Fibroblast of peridontal ligament (primary cell): ENCODE data around the gene CHCHD5.

Experiments used
- DNase-seq: peaks from one replicate; pipeline ENCODE4 v3.0.0-alpha.2; 2010; ENCODE audit errors: extremely low read depth

Gene CHCHD5

GRCh38 chr2:112623913-112624777 lies 39.7 kb downstream of the CHCHD5 start:
- peak; percentile 67 for DNase-seq

GRCh38 chr2:112625474-112626114 lies 41.2 kb downstream of the CHCHD5 start:
- no peak for DNase-seq

- DNase-seq: peak; percentile 64
These were observed 42.2 kb downstream of the CHCHD5 start for GRCh38 chr2:112626604-112627059.

DNA sequence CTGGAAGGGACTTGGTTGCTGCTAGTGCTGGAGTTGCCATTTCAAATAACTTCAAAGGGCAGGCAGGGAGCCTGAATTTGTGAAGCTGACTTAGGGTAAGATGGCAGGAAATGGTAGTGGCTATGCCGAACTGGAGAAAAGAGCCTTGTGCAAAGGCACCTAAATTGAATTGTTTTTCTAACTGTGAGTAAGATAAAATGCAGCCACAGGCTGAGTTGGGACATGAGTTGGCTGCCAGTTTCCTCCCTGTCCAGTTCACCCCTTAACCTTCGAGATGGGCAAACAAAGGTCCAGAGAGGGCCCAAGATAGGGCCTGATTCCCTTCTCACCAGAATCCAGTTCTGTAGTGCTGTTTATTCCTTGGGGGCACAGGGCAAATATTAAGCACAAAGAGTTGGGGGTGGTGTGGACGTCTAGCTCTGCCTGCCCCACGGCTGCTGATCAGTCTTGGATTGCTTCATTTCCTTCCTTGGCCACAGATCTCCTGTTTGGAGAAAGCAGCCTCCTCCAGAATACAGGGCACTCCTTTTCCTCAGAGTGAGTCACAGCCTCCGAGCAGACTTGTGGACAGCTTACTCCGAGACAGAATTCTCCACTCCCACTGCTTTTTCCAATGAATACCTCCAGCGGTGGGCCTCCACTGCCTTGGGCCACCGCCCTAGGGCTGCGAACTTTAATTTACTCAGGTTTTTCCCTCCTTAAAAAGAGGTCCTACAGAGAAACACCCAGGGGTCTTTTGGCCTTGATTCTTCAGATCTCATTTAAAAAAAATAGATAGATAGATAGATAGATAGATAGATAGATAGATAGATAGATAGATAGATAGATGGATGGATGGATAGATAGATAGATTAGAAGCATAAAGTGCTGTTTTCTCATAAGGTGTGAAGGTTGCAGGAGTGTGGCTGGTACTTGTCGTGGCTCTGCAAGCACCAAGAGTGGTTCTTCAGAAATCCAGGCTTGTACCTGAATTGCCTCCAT lies 42.9 kb downstream of the CHCHD5 start:
- DNase-seq: peak; percentile 94

GRCh38 chr2:112629224-112629623 lies 44.8 kb downstream of the CHCHD5 start:
- no peak for DNase-seq

DNA sequence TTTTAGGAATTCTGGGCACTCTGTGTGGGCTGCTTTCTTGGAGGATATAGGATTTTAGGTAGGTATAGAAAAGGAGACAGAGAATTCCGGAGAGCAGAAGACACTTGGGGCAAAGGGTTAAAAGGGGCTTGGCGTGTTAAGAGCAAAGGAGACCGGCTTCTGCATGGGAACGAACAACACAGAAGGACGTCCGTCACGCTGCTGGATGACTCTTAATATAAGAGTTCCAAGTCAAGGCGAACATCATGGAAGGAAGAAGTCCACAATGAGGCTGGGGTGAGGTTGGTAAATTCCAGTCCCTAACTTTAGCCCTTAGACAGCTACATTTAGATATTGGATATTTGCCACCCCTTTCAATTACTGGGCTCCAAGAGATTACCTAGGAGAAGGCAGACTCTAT lies 45.4 kb downstream of the CHCHD5 start:
- DNase-seq: no peak

GRCh38 chr2:112630268-112630667 lies 45.9 kb downstream of the CHCHD5 start:
- DNase-seq: no peak

DNA sequence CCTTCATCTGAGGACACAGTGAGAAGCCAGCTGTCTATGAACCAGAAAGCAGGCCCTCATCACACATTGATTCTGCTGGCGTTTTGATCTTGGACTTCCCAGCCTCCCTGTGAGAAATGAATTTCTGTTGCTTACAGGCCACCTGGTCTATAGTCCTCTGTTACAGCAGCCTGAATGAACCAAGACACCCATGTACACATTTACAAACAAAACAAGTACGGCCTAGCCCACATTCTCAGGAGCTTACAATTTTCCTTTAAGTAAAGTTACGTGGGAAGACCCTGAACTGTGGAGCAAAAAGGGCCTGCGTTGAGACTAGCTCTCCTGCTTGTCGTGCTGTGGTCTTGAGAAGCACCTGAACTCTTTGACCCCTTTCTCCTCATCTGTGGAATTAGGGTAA lies 49.3 kb downstream of the CHCHD5 start:
- no peak for DNase-seq

GRCh38 chr2:112634153-112634873 lies 49.9 kb downstream of the CHCHD5 start:
- no peak for DNase-seq

- no peak for DNase-seq
These were observed 50.4 kb downstream of the CHCHD5 start for GRCh38 chr2:112634874-112635157.

GRCh38 chr2:112636605-112637288 lies 52.3 kb downstream of the CHCHD5 start:
- DNase-seq: no peak

DNA sequence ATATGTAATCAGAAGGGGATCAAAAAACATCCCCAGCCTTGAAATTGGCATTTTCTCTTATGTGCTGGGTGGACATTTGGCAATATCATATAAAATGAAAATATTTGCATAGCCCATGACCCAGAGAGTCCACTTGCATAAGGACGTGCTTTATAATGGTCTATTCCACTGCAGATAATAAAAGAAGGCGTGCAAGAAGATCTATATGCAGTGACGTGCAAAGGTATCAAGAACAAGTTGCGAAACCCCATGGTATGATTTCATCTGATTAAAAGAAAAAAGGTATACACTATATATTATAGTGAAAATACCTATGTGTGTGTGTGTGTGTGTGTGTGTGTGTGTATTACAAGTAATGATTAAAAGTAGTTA lies 52.9 kb downstream of the CHCHD5 start:
- no peak for DNase-seq
